BJ (cell line): ENCODE data around the gene KCNQ2. TPM values are rescaled to one million over a fixed set of nuclear protein-coding genes. Genes with fewer than 3 reads are reported as not detected.
"Not testable (repeated sequence)": the region's sequence is repeated elsewhere in the genome, so short reads cannot be mapped to it uniquely, and the experiment has no call there.

Experiments
- CTCF ChIA-PET: fragments of 350-600 bp; formaldehyde crosslinking; extraction: SDS; loops from one replicate; lab custom pipeline; 2021; ENCODE audit warnings: antibody characterized with exemption, inconsistent platforms; lab: Yijun Ruan, JAX
- POLR2A ChIA-PET: fragments of 300-600 bp; sonication (Branson Sonifier 250); formaldehyde crosslinking; extraction: SDS; loops from one replicate; lab custom pipeline; 2021; ENCODE audit warnings: antibody characterized with exemption; lab: Charles Lee
- DNase-seq: peaks from one replicate; pipeline ENCODE4 v3.0.0-alpha.2; 2011; ENCODE audit warnings: low read depth
- H3K27me3 ChIP-seq: 2 replicates; pipeline ENCODE4 v1.6.0; 2011; ENCODE audit warnings: low read length; ENCODE audit not compliant: control insufficient read depth, insufficient read depth
- H3K36me3 ChIP-seq: 2 replicates; pipeline ENCODE4 v1.5.1; 2011; ENCODE audit warnings: low read length; ENCODE audit not compliant: control insufficient read depth, insufficient read depth
- H3K4me3 ChIP-seq: 2 replicates; pipeline ENCODE4 v1.5.1; 2011; ENCODE audit warnings: low read depth, mild to moderate bottlenecking, control low read depth, low read length
- polyA plus RNA-seq: library from polyadenylated mRNA; depleted of rRNA; stranded (reverse); fragments of >200 nt; gene quantifications from 2 replicates; pipeline ENCODE4 v1.2.3, GENCODE V29; 2011
- TF ChIP-seq, protein P1 (sequence below): IDR thresholded peaks from 2 replicates; pipeline ENCODE4 v1.5.1; 2011; ENCODE audit warnings: low read depth, mild to moderate bottlenecking, control low read depth, inconsistent platforms, low read length, moderate library complexity; ENCODE audit not compliant: insufficient read depth

The KCNQ2 gene
- polyA plus RNA-seq, 1 experiment: not detected

DNA sequence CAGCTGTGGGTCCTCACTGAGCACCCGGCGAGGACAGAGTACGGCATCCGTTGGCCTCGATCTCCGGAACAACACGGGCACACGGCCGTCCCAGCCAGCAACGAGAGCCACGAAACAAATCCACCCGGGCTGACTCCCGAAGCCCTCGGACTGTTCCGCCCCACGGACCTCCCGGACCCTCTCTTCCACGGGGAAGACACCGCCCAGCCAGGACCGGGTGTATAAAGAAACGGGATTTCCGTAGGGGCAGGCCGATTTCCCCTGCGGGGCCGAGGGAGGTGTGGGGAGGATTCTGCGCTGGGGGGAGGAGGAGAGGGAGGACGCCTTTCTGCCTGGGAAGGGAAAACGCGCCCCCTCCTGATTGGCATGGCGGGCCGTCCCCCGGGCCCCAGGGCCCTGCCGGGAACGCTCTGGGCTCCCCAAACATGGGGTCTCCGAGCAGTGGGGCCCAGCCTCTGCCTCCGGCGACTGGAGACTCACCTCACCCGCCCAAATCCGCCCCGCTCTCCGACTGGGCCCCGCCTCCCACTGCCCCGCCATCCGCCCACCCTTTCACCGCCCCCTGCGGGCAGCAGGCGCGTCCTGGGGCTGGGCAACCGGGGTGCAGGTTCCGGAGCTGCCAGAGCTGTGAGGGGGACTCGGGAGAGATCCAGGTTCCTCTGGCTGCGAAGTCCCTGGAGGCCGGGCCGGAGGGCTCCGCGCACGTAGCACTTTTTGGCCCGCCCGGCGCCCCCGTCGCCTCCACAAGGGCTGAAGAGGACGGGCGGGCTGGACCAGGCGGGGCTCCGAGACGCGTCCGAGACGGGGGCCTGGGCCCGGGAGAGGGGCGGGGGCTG lies 47.4 kb upstream of the KCNQ2 start:
- no peak for DNase-seq
- H3K27me3 ChIP-seq: no peaks in the 10 kb centered on the region
- ChIA-PET POLR2A (interaction anchor here (0.6 kb wide), 2 partner anchors 107 to 299 kb away, joined by 5 to 14 read pairs; partner anchors contain the start of gene GMEB2), CTCF (interaction anchor here (0.9 to 2.2 kb wide), 4 partner anchors 9 to 23 kb away, joined by 4 to 13 read pairs (median 7); no protein-coding TSS in a partner anchor)
- H3K36me3 ChIP-seq: peaks cover 13% of the 10 kb centered on the region
- peak overlapping the region; percentile 93 for H3K4me3 ChIP-seq
- TF ChIP-seq, protein P1, sequence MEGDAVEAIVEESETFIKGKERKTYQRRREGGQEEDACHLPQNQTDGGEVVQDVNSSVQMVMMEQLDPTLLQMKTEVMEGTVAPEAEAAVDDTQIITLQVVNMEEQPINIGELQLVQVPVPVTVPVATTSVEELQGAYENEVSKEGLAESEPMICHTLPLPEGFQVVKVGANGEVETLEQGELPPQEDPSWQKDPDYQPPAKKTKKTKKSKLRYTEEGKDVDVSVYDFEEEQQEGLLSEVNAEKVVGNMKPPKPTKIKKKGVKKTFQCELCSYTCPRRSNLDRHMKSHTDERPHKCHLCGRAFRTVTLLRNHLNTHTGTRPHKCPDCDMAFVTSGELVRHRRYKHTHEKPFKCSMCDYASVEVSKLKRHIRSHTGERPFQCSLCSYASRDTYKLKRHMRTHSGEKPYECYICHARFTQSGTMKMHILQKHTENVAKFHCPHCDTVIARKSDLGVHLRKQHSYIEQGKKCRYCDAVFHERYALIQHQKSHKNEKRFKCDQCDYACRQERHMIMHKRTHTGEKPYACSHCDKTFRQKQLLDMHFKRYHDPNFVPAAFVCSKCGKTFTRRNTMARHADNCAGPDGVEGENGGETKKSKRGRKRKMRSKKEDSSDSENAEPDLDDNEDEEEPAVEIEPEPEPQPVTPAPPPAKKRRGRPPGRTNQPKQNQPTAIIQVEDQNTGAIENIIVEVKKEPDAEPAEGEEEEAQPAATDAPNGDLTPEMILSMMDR: peak; percentile 54

DNA sequence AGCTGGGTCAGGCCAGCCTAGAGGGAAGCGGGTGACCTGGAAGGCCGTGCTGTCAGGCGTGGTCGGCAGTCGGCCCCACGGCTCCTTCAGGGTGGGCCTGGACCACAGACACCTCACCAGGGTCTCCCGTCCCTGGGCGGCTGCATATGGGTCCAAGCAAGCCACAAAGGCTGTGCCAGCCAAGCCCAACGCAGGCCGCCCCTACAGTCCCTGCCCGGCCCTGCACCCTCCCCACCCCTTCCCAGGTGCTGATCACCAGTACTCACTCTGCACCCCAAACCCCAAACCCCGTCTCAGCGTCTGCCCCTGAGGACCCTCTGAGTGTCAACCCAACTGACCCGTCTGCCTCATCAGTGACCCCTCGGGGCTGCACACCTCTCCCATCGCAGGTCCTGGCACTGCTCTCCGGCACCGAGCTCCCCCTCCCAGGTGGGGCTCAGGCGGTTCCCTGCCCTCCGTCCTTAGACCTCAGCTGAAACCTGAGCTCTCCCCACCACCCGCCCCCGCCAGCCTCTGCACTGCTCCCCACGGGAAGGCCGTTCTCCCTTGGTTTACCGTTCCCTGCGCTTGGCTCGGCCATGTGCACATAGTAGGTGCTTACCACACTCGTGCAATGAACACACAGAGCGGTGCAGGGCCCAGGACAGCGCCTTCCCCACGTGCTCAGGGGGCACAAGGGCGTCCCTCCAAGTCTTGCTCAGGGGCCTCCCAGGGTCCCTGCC lies 46.7 kb upstream of the KCNQ2 start:
- Histone ChIP-seq H3K4me3 (peak overlapping the region; percentile 93), H3K36me3 (peaks cover 13% of the 10 kb centered on the region), H3K27me3 (no peaks in the 10 kb centered on the region)
- CTCF ChIA-PET: interaction anchor here (2.2 kb wide), 1 partner anchor 23 kb away, joined by 10 read pairs; no protein-coding TSS in a partner anchor
- POLR2A ChIA-PET: no interaction called here
- TF ChIP-seq, protein P1: no peak
- no peak for DNase-seq

DNA sequence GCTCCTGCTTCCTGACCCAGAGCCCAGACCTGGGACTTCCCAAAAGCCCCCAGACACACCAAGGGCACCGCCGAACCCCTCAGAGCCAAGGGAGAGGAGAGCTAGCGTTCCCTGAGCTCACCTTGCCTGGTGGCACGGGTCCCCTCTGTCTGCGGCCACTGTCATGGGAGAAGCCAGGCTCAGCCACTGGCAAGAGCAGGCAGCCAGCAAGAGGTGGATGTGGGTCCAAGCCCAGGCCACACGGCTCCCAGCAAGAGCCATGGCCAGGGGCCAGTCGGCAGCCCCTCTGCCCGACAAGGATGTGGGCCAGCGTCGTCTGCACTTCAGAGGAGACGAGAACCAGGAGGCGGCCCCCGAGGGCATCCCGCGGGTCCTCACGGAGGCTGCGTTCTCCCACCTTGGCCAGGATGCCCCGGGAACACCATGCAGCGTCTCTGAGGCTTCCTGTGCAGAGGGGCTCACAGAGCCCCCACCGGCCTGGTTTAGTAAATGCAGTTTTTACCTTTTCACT lies 46.0 kb upstream of the KCNQ2 start:
- peaks cover 12% of the 10 kb centered on the region for H3K36me3 ChIP-seq
- H3K27me3 ChIP-seq: no peaks in the 10 kb centered on the region
- ChIA-PET CTCF (interaction anchor here (1.9 to 2.2 kb wide), 2 partner anchors 22 to 208 kb away, joined by 6 to 10 read pairs; no protein-coding TSS in a partner anchor), POLR2A (no interaction called here)
- TF ChIP-seq, protein P1: no peak
- no peak for DNase-seq
- H3K4me3 ChIP-seq: no peak overlapping the region

DNA sequence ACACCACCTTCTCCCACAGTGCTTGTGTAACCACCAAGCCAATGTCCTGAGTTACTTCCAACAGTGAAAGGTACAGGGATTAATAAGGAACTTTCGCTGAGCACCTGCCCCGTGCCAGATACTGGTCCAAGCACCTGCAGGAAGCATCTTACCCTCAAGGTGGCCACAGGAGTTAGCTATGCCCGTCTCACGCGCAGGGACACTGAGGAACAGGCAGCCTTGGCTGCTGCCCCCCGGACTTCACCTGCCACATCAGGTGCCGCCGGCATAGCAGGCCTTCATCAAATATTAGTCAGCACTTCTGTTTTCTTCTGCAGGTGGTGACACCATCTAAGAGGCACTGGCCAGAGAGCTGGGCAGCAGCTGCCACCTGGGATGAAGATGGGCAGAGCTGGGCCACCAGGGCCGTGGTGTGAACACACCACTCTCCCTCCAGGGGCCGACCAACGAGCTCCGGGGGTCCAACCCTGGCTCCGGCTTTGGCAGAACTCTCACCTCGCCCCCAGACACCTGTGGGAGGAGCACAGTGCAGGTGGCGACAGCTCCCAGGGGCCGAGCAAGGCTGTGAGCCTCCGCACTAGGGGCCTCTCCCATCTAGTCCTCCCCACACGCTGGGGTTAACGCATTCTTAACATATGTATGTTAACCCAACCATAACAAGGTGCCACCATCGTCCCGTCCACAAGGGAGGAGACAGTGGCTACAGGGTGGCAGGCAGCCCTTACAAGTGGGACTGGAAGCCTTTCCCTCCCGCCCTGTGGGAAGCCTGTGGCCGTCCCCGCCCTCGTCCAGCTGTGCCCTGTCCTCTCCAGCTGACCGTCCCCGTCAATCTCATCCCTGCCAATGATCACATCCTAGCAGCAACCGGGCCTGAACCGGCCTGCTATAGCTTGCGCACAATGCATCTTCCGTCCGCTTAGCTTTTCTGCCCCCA lies 45.2 kb upstream of the KCNQ2 start:
- TF ChIP-seq, protein P1: no peak
- Histone ChIP-seq H3K4me3 (no peak overlapping the region), H3K27me3 (no peaks in the 10 kb centered on the region), H3K36me3 (peaks cover 7% of the 10 kb centered on the region)
- ChIA-PET POLR2A (no interaction called here), CTCF (interaction anchor here (0.6 to 2.2 kb wide), 3 partner anchors 21 to 463 kb away, joined by 3 to 10 read pairs (median 6); partner anchors contain the start of gene PRPF6)
- DNase-seq: no peak

DNA sequence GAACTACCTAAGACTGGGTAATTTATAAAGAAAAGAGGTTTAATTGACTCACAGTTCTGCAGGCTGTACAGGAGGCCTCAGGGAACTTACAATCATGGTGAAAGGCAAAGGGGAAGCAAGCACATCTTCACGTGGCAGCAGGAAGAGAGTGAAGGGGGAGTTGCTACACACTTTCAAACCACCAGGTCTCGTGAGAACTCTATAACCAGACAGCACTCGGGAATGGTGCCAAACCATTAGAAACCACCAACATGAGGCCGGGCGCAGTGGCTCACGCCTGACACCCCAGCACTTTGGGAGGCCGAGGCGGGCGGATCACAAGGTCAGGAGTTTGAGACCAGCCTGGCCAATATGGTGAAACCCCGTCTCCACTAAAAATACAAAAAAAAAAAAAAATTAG lies 42.1 kb upstream of the KCNQ2 start:
- not testable (repeated sequence) for DNase-seq

More for the DNA sequence above, 42.1 kb upstream of the KCNQ2 start:
- H3K4me3 ChIP-seq, POLR2A ChIA-PET, H3K36me3 ChIP-seq, CTCF ChIA-PET, H3K27me3 ChIP-seq: not testable (repeated sequence)
